Stimulated activated naive B cell treated with anti-CD40 and anti-IgM and Interleukin-4, amounts not matched to agents 10 μg/mL and 1 μg/mL and 100 μg/mL, for 72 hours (primary cell): ENCODE data around the gene MOSPD3.

ENCODE experiments used
- ATAC-seq, 2 donors: fragments of 150-1000 bp; cut with Tn5 transposase; replicated peaks; 2 replicates each; pipeline ENCODE4 v1.10.0; 2021; ENCODE audit warnings: moderate library complexity in 1 of 2
- DNase-seq: peaks from one replicate; pipeline ENCODE4 v3.0.0; 2021
- H3K27ac Mint-ChIP-seq: one replicate; pipeline ENCODE4 v1.8.0; 2022; ENCODE audit warnings: mild to moderate bottlenecking, mixed read lengths
- H3K27me3 Mint-ChIP-seq, 2 donors: one replicate each; pipeline ENCODE4 v1.8.0; 2022; ENCODE audit warnings: mixed read lengths in 2 of 2
- H3K36me3 Mint-ChIP-seq, 2 donors: one replicate each; pipeline ENCODE4 v1.8.0; 2022; ENCODE audit warnings: mixed read lengths in 2 of 2, mild to moderate bottlenecking in 1 of 2
- H3K4me1 Mint-ChIP-seq, 2 donors: one replicate each; pipeline ENCODE4 v1.8.0; 2022; ENCODE audit warnings: mixed read lengths in 2 of 2, mild to moderate bottlenecking in 1 of 2
- H3K4me3 Mint-ChIP-seq, 2 donors: one replicate each; pipeline ENCODE4 v1.8.0; 2022; ENCODE audit warnings: mild to moderate bottlenecking in 2 of 2, mixed read lengths in 2 of 2, moderate library complexity in 1 of 2
- H3K9me3 Mint-ChIP-seq, 2 donors: one replicate each; pipeline ENCODE4 v1.8.0; 2022; ENCODE audit warnings: mixed read lengths in 2 of 2, mild to moderate bottlenecking in 1 of 2

The MOSPD3 gene

GRCh38 chr7:100572281-100572948 lies 39.9 kb upstream of the MOSPD3 start:
- ATAC-seq (no peak), DNase-seq (no peak)
- H3K4me3 Mint-ChIP-seq: peak overlapping the region in 1 of 2 donors; percentile 6
- H3K36me3 Mint-ChIP-seq: peaks cover 43 to 45% of the 10 kb centered on the region in 2 donors
- H3K9me3 Mint-ChIP-seq: no peaks in the 10 kb centered on the region
- H3K4me1 Mint-ChIP-seq: peaks cover 24 to 45% of the 10 kb centered on the region in 2 donors
- peaks cover 0 to 5% of the 10 kb centered on the region in 2 donors for H3K27me3 Mint-ChIP-seq
- peak overlapping the region; percentile 65 for H3K27ac Mint-ChIP-seq

- Mint-ChIP-seq H3K27ac (no peak overlapping the region), H3K4me3 (no peak overlapping the region), H3K27me3 (peaks cover 0 to 5% of the 10 kb centered on the region in 2 donors), H3K4me1 (peaks cover 19 to 38% of the 10 kb centered on the region in 2 donors), H3K36me3 (peaks cover 50 to 52% of the 10 kb centered on the region in 2 donors), H3K9me3 (no peaks in the 10 kb centered on the region)
- DNase-seq (no peak), ATAC-seq (no peak)
Measured at GRCh38 chr7:100572949-100573675, 39.2 kb upstream of the MOSPD3 start.

GRCh38 chr7:100573691-100574361 lies 38.5 kb upstream of the MOSPD3 start, which contains the start of gene SAP25:
Gene SAP25 (minus strand): TSS chr7:100573900. CDS start chr7:100573742, 158 bp downstream.
- Mint-ChIP-seq H3K27ac (no peak within 1 kb of the TSS), H3K4me1 (peaks cover 14 to 31% of the 10 kb centered on the region in 2 donors), H3K27me3 (peaks cover 0 to 5% of the 10 kb centered on the region in 2 donors), H3K9me3 (no peaks in the 10 kb centered on the region), H3K4me3 (no peak within 1 kb of the TSS), H3K36me3 (peaks cover 57 to 58% of the 10 kb centered on the region in 2 donors)
- DNase-seq: no peak
- no peak for ATAC-seq

- no peak overlapping the region for H3K27ac Mint-ChIP-seq
Measured at GRCh38 chr7:100574362-100575205, 37.8 kb upstream of the MOSPD3 start.

GRCh38 chr7:100575206-100575631 lies 37.1 kb upstream of the MOSPD3 start:
- DNase-seq (no peak), ATAC-seq (no peak)
- Mint-ChIP-seq H3K36me3 (peaks cover 61 to 67% of the 10 kb centered on the region in 2 donors), H3K27me3 (peaks cover 0 to 5% of the 10 kb centered on the region in 2 donors), H3K27ac (no peak overlapping the region), H3K9me3 (no peaks in the 10 kb centered on the region), H3K4me1 (peaks cover 8 to 18% of the 10 kb centered on the region in 2 donors), H3K4me3 (no peak overlapping the region)

More at GRCh38 chr7:100574362-100575205, 37.8 kb upstream of the MOSPD3 start:
- H3K4me1 Mint-ChIP-seq: peaks cover 8 to 23% of the 10 kb centered on the region in 2 donors
- peaks cover 0 to 5% of the 10 kb centered on the region in 2 donors for H3K27me3 Mint-ChIP-seq
- H3K36me3 Mint-ChIP-seq: peaks cover 61 to 65% of the 10 kb centered on the region in 2 donors
- no peaks in the 10 kb centered on the region for H3K9me3 Mint-ChIP-seq
- no peak overlapping the region for H3K4me3 Mint-ChIP-seq
- DNase-seq (no peak), ATAC-seq (no peak)

- no peak overlapping the region for H3K27ac Mint-ChIP-seq
Measured at GRCh38 chr7:100575746-100576383, 36.5 kb upstream of the MOSPD3 start.

GRCh38 chr7:100576384-100576993 lies 35.9 kb upstream of the MOSPD3 start:
- Mint-ChIP-seq H3K9me3 (no peaks in the 10 kb centered on the region), H3K36me3 (peaks cover 61 to 67% of the 10 kb centered on the region in 2 donors), H3K4me1 (peaks cover 8 to 9% of the 10 kb centered on the region in 2 donors), H3K4me3 (no peak overlapping the region), H3K27ac (peak overlapping the region; percentile 59), H3K27me3 (peaks cover 0 to 5% of the 10 kb centered on the region in 2 donors)
- ATAC-seq (no peak), DNase-seq (no peak)

More at GRCh38 chr7:100575746-100576383, 36.5 kb upstream of the MOSPD3 start:
- H3K9me3 Mint-ChIP-seq: no peaks in the 10 kb centered on the region
- DNase-seq (no peak), ATAC-seq (no peak)
- peaks cover 8 to 11% of the 10 kb centered on the region in 2 donors for H3K4me1 Mint-ChIP-seq
- peaks cover 0 to 5% of the 10 kb centered on the region in 2 donors for H3K27me3 Mint-ChIP-seq
- H3K4me3 Mint-ChIP-seq: no peak overlapping the region
- H3K36me3 Mint-ChIP-seq: peaks cover 61 to 67% of the 10 kb centered on the region in 2 donors

GRCh38 chr7:100577103-100577502 lies 35.2 kb upstream of the MOSPD3 start:
- Mint-ChIP-seq H3K4me3 (no peak overlapping the region), H3K27me3 (peaks cover 0 to under 1% of the 10 kb centered on the region in 2 donors), H3K27ac (no peak overlapping the region), H3K9me3 (no peaks in the 10 kb centered on the region), H3K4me1 (peaks cover 4% of the 10 kb centered on the region in 2 donors), H3K36me3 (peaks cover 61 to 62% of the 10 kb centered on the region in 2 donors)
- ATAC-seq (no peak), DNase-seq (no peak)

- H3K27ac Mint-ChIP-seq: peak overlapping the region; percentile 38
- ATAC-seq: no peak
Measured at GRCh38 chr7:100577507-100577906, 34.8 kb upstream of the MOSPD3 start.

GRCh38 chr7:100578246-100579183 lies 33.8 kb upstream of the MOSPD3 start:
- no peak for DNase-seq
- Mint-ChIP-seq H3K9me3 (no peaks in the 10 kb centered on the region), H3K27ac (peak overlapping the region; percentile 43), H3K4me1 (peaks cover 10 to 13% of the 10 kb centered on the region in 2 donors), H3K36me3 (peaks cover 50 to 56% of the 10 kb centered on the region in 2 donors), H3K4me3 (no peak overlapping the region), H3K27me3 (no peaks in the 10 kb centered on the region)
- ATAC-seq: no peak

More at GRCh38 chr7:100577507-100577906, 34.8 kb upstream of the MOSPD3 start:
- Mint-ChIP-seq H3K9me3 (no peaks in the 10 kb centered on the region), H3K4me3 (no peak overlapping the region), H3K36me3 (peaks cover 58 to 61% of the 10 kb centered on the region in 2 donors), H3K27me3 (no peaks in the 10 kb centered on the region), H3K4me1 (peaks cover 3 to 6% of the 10 kb centered on the region in 2 donors)
- no peak for DNase-seq

GRCh38 chr7:100580466-100581283 lies 31.7 kb upstream of the MOSPD3 start:
- no peaks in the 10 kb centered on the region for H3K27me3 Mint-ChIP-seq
- ATAC-seq: no peak
- no peak overlapping the region for H3K27ac Mint-ChIP-seq
- no peaks in the 10 kb centered on the region for H3K9me3 Mint-ChIP-seq
- peaks cover 37 to 48% of the 10 kb centered on the region in 2 donors for H3K36me3 Mint-ChIP-seq
- peaks cover 27 to 34% of the 10 kb centered on the region in 2 donors for H3K4me1 Mint-ChIP-seq
- DNase-seq: no peak
- no peak overlapping the region for H3K4me3 Mint-ChIP-seq
